Fibroblast of skin of right biceps (primary cell): Measurements from ENCODE around the gene NDST1.

Experiments
- DNase-seq: peaks from one replicate; pipeline ENCODE4 v3.0.0-alpha.2; 2013

NDST1 gene

DNA sequence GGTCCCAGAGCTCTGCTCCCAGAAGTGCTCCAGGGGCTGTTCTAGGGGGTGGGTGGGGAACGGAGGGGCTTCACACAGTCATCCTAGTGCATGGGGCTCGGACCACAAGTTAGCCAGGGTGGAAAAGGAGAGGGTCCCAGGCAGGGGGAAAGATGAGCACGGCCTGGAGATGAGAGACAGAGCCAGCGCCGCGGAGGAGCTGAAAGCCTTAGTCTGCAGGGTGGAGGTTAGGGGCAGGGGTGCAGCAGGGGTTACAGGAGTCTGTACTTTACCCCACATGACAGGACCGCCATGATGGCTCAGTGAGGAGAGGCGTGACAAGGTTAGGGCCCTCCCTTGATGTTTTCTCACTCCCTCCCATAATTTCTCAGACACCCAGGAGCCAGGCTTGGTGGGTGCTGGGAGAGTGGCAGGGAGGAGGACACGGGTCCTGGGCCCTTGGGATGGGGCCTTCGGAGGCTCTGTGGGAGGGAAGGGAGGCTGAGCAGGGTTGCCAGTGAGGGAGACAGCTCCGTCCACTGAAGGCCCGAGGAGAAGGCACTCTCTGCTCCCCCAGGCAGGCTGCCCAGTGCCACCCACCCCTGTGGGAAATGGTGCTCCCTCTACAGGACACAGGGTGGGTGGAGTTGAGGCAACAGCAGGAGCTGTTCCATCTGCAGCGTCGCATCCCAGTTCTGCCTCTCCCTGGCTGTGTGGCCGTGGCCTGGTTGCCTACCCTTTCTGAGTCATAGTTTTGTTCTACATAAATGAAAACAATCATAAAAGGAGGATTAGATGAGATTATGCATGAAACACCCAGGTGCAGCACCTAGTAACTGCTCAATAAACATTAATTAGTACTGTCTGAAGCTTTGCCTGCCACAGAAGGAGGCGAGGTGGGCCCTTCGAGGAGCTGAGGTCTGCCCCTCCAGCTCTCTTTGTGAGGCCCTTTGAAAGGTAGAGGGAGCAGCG is 66.2 kb downstream of the NDST1 start:
- DNase-seq: no peak

GRCh38 chr5:150574818-150575547 is 67.1 kb downstream of the NDST1 start:
- peak; percentile 22 for DNase-seq

- DNase-seq: no peak
Observed at GRCh38 chr5:150575745-150576448, 68.0 kb downstream of the NDST1 start.

DNA sequence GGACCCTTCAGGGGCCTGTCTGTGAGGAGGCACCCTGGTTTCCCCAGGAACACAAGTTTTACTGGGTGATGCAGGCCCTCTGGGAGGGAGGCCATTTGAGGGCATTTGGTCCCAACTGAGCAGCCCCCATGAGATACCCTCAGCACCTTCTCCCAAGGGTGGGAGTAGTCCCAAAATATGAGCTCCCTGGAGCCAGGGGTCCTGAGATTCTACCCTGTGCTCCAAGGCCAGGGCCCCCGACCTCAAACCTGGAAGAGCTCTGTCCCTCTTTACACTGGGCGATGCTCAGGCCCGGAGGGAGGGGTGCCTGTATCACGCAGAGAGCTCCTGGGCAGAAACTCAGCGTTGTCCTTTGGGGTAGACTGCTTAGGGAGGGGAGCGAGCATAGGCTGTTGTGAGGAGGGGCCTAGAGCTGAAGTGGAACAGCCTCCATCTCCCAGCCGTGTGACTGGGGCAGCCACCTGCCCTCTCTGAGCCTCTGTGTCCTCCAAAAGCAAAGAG is 68.6 kb downstream of the NDST1 start:
- no peak for DNase-seq

GRCh38 chr5:150577378-150578139 is 69.6 kb downstream of the NDST1 start:
- no peak for DNase-seq

GRCh38 chr5:150578781-150579461 is 71.0 kb downstream of the NDST1 start:
- no peak for DNase-seq

- DNase-seq: no peak
Observed at GRCh38 chr5:150579462-150580400, 71.8 kb downstream of the NDST1 start.

GRCh38 chr5:150580917-150581316 is 73.0 kb downstream of the NDST1 start:
- no peak for DNase-seq

DNA sequence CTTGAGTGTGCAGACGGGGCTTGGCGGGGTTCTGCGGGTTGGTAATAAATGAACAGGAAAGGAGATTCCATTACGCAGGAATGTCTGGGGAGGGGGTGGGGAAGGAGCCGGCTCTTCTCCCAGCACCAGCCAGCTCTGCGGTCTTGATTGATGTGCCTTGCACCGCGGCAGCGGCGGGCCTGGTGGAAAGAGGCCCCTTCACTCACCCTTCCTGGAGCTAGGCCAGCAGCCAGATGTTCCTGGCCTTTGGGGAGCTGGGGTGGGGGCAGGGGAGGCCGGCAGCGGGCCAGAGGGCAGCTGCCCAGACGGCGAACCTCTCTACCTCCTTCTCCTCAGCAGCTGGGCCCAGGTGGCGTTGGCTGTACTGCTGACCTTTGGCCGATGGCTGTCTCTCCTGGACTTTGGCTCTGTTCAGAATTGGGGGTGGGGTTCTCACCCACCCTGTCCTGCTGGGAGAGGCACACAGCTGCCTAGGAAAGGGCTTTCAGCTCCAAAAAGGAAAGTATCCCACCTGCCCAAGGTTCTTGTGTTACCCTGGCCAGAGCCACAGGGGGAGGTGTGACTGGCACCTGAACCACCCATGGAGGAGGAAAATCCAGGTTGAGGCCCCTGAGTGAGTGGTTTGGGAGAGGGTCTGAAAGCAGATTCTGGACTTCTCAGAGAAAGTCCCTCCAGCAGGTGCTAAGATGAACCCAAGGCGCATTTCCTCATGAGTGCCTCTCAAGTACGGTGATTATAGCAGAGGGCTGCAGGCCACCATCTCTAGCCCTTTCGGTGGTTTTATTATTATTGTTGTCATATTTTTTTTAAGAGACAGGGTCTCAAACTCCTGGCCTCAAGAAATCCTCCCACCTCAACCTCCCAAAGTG is 74.5 kb downstream of the NDST1 start:
- DNase-seq: peak; percentile 83

DNA sequence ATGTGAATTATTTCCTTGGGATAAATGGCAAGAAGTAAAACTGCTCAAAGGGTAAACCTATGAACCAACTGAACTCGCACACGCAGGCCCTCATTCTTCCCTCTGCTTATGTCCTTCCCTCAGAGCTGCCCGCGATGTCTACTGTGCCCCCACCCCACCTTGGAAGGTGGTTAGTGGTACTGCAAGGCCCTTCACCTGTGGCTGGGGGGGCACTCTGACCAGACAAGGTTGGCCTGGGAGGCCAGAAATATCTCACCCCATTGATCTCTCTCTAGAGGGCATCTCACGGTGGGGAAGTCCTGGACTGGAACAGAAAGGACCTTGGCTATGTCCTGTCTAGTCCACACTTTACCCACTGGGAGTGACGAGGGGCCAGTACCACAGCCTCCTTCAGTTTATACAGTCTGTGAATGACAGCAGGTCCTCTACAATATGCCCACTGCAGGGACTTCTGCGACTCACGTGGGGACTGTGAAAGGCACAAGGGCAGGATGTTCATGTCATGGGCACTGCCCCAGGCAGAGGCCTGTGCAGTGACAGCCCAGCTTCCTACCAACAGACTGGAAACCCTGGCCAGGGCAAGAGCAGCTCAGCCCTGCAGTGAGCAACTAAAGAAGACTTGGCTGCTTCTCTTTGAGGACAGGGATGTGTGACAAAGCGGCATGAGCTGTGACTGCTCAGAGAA is 75.8 kb downstream of the NDST1 start:
- no peak for DNase-seq

- no peak for DNase-seq
Observed at GRCh38 chr5:150584556-150585335, 76.8 kb downstream of the NDST1 start.

GRCh38 chr5:150585781-150586341 is 77.9 kb downstream of the NDST1 start:
- no peak for DNase-seq

DNA sequence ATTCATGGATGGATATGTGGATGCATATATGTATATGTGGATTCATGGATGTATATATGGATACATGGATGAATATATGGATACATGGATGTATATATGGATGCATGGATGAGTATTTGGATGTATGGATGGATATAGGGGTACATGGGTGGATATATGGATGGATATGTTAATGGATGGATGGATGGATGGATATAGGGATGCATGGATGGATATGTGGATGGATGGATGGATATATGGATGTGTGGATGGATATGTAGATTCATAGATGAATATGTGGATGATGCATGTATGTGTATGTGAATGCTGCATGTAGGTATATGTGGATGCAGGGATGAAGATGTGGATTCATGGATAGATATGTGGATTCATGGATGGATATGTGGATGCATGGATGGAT is 79.1 kb downstream of the NDST1 start:
- DNase-seq: no peak

- DNase-seq: peak; percentile 54
Observed at GRCh38 chr5:150587856-150588595, 80.1 kb downstream of the NDST1 start.

GRCh38 chr5:150588596-150588890 is 80.6 kb downstream of the NDST1 start:
- DNase-seq: no peak

- DNase-seq: peak; percentile 76
Observed at GRCh38 chr5:150589862-150590601, 82.1 kb downstream of the NDST1 start.
